Stimulated activated CD4-positive, alpha-beta T cell treated with anti-CD3 and anti-CD28 coated beads, Interleukin-1b, Interleukin-23, amount 100 ng/mL, for 24 hours (primary cell): ENCODE measurements around the gene EPN3.

ENCODE experiments used
- DNase-seq, 4 experiments: peaks; one replicate each; pipeline ENCODE4 v3.0.0-alpha.2; 2020; ENCODE audit warnings: low read depth in 4 of 4, low spot score in 1 of 4

The EPN3 gene

DNA sequence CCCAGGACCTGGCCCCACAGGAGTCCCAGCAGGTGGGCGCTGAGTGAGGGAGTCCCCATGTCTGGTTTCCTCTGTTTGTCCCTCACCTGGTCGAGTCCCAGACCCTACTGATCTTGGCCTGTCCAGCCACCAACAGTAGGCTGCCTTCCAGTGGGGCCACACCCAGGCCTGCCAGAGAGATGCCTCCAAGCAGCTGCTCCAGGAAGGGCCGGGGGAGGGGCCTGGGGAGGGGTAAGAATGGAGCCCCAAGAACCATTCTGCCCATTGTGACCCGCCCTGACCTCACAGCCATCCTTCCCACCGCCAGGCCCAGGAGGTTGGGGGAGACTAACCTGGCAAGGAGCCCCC lies 15.2 kb downstream of the EPN3 start:
- no peak for DNase-seq

DNA sequence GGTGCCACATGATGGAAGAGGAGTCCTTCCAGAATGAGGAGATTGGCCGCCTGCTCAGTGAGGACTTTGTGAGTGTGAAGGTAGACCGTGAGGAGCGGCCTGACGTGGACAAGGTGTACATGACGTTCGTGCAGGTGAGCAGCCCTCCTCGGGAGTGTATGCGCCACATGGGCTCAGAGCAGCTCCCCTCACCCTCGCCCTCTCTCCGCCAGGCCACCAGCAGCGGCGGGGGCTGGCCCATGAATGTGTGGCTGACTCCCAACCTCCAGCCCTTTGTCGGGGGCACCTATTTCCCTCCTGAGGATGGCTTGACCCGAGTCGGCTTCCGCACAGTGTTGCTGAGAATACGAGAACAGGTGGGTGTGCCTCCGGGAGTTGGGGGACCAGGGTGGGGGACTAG lies 16.3 kb downstream of the EPN3 start:
- DNase-seq, result no peak

DNA sequence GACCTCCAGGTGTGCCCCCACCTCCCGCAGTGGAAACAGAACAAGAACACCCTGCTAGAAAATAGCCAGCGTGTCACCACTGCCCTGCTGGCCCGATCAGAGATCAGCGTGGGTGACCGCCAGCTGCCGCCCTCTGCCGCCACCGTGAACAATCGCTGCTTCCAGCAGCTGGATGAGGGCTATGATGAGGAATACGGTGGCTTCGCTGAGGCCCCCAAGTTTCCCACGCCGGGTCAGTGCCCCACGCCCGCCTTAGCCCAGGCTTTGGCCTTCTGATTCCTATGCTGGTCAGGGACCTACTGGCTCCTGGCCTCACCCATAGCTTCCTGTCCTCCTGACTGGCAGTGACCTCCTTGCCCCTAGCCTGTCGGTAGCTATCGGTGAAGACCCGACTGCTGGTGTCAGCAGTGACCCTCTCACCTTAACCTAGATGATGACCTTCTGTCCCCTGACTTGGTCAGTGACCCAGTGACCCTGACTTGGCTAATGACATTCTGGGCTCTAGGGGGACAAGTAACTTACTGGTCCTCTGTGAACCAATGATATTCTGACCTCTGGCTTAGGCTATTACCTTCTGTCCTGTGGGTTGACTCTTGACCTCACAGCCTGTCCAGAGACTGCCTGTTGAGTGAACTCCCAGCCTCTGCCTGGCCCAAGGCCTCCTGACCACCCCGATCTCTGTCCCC lies 16.9 kb downstream of the EPN3 start:
- no peak for DNase-seq

DNA sequence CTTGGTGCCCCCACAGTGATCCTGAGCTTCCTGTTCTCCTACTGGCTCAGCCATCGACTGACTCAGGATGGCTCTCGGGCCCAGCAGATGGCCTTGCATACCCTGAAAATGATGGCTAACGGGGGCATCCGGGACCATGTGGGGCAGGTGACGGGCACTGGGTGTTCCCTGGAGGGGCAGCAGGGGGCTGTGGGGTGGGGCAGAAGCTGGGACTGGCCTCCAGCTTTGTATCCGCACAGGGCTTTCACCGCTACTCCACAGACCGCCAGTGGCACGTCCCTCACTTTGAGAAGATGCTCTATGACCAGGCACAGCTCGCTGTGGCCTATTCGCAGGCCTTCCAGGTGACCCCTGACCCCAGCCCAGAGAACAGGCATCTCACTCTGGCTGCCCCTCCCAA lies 17.4 kb downstream of the EPN3 start:
- no peak for DNase-seq

DNA sequence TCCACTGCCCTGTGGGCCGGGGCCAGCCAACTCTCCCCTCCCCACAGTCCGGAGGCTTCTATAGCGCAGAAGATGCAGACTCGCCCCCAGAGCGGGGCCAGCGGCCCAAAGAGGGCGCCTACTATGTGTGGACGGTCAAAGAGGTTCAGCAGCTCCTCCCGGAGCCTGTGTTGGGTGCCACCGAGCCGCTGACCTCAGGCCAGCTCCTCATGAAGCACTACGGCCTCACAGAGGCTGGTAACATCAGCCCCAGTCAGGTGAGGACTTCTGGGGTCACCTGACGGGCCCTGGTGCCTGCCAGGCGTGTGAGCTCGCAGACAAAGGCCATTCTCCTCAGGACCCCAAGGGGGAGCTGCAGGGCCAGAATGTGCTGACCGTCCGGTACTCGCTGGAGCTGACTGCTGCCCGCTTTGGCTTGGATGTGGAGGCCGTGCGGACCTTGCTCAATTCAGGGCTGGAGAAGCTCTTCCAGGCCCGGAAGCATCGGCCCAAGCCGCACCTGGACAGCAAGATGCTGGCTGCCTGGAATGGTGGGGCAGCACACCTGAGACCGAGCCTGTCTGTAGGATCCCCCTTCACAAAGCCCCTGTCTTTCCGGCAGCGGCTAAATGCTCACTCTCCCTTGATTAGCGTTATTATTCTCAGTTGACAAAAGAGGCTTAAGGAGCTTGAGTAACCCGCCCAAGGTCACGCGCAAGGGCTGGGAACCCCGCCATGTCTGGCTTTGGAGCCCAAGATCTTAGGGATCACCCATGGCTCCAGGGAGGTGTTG lies 18.3 kb downstream of the EPN3 start:
- DNase-seq, result no peak

DNA sequence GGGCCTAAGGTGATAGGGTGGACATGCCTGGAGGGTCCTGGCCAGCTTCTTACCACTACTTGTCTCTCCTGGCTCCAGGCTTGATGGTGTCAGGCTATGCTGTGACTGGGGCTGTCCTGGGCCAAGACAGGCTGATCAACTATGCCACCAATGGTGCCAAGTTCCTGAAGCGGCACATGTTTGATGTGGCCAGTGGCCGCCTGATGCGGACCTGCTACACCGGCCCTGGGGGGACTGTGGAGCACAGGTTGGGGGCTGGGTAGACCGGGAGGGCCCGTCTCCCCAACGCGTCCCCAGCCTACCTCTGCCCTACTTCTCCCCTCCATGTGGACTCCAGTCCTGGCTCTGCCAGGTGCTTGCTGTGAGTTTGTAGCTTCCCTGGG lies 18.9 kb downstream of the EPN3 start:
- no peak for DNase-seq

DNA sequence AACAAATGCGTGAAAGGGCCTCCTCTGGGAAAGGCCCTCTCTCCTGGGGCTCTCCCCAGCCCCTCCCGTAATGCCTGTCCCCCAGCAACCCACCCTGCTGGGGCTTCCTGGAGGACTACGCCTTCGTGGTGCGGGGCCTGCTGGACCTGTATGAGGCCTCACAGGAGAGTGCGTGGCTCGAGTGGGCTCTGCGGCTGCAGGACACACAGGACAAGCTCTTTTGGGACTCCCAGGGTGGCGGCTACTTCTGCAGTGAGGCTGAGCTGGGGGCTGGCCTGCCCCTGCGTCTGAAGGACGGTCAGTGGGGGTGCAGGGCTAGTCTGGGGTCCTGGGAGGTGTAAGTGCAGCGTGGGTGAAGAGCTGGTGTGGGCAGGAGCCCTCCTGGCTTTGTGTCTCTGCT lies 19.3 kb downstream of the EPN3 start:
- DNase-seq, result no peak

DNA sequence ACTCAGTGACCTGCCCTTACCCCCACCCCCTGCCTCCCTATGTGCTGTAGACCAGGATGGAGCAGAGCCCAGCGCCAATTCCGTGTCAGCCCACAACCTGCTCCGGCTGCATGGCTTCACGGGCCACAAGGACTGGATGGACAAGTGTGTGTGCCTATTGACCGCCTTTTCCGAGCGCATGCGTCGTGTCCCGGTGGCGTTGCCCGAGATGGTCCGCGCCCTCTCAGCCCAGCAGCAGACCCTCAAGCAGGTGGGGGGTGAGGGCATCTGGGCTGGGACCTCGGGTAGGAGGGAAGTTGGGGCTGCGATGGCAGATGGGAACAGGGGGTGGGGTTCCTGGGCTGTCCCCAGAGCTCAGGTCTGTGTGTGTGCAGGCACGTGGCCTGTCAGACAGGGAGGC lies 21.7 kb downstream of the EPN3 start:
- DNase-seq, result no peak

DNA sequence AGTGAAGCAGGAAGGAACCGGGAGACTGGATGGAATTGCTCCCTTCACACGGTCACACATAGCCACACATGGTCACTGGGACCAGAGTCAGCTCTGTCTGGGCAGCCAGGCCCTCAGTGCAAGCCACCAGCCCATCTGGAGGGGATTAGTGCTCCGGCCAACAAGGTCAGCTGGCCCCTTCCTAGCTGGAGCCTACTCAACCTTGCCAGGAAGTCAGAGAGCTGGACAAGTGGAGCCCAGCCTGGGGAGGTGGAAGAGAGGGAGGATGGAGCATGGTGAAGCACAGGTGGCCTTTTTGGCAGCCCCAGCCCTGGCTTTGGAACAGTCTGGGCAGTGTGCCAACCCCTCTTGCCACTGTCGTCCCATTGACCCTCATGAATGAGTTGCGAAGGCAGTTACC lies 24.3 kb downstream of the EPN3 start:
- no peak for DNase-seq

DNA sequence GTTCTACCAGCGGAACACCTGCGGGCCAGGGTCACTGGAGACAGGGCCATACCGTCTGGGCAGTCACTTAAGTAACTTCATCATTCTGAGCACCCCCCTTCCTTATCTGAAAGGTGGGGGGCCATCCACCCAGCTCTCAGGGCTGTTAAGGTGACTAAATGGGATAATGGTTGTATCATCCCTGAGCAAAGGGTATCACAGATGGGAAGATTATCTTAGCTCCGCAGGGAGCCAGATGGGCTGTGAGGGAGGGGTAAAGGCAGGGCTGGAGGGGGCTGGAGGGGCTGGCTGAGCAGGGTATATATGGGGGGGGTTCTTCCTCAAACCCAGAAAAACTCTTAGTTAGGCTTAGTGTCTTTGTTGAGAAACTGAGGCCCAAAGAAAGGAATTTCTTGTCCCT lies 25.1 kb downstream of the EPN3 start:
- no peak for DNase-seq

DNA sequence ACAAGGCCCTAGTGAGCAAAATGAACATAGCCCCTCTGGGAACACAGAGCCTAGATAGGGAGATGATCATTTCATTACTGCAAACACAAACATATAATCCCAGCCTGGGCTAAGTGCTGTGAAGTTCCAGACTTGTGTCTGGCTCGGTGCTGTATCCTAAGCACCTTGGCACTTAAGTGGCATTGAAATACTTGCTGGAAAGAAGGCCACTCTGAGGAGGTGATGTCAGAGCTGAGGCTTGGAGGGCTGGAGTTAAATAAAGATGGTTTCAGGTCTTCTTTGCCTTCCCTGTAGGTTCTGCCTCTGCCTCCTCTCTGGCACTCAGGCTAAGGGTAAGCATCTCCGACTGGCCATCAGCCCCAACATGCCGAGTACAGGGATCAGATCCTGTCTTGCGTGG lies 25.6 kb downstream of the EPN3 start:
- no peak for DNase-seq

DNA sequence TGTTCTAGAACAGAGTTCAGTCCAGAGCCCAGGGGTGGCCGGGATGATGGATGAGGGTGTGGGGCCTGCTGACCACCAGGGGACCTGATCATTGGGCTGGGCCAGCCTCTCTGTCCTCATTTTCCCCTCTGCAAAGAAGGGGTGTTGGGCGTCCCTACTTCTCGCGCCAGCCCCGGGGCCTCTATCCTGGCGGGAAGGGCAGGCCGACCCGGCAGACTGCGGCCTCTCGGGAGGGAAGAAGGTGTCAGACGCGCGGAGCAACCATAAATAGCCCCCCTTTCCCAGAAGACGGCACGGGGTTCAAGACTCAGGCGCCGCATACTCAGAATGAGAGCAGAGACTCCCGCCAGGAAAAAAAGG lies 26.0 kb downstream of the EPN3 start:
- no peak for DNase-seq

DNA sequence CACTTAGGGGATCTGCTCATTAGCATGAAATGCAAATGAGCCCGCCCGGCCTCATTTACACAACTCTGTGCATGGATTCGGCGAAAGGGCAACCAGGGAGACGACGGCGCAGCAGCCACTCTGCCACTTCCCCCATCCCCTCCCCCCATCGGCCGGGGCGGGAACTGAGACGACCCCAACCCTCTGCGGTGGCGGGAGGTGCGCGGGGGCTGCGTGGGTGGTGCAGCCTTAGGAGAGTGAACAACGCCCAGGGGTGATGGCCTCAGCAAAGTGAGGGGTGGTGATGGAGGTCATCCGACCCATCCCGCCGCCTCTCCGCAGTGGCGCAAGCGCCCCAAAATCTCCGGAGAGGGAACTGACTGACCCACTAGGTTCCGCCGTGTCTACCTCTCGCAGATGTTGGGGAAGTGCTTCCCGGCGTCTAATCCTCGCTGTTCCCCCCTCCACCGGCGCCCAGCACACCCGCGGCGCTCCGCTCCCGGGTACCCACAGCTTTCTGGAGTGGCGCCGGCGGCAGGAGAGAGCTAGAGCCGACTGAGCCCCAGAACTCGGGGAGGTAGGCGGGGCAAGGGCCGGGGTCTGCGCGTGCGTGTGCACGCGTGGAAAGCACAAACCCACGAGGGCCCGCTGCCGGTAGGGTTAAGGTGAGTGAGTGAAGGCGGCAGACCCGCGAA lies 26.5 kb downstream of the EPN3 start:
- no peak for DNase-seq

DNA sequence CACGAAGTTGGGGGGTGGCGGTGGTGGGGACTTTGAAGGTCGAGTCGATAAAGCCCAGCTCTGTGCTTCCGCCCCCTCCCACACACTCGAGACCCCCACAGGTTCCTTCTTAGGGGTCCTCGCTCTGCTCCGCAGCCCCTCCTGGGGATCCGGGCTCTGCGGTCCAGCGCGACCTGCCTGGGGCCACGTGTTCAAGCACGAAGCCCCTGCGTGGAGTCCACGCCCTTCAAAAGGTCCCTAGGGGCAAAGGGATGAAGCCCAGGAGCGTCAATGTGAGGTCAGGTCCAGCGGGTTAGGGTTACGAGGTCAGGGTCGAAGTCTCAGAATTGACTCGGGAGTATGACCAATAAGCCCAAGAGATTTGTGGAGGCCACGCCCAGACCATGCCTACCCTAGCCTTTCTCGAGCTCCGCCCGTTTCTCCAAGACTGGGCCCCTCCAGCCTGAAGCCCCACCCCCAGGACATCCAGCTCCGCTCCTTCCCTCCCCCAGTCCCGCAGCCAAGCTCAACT lies 27.2 kb downstream of the EPN3 start:
- no peak for DNase-seq

DNA sequence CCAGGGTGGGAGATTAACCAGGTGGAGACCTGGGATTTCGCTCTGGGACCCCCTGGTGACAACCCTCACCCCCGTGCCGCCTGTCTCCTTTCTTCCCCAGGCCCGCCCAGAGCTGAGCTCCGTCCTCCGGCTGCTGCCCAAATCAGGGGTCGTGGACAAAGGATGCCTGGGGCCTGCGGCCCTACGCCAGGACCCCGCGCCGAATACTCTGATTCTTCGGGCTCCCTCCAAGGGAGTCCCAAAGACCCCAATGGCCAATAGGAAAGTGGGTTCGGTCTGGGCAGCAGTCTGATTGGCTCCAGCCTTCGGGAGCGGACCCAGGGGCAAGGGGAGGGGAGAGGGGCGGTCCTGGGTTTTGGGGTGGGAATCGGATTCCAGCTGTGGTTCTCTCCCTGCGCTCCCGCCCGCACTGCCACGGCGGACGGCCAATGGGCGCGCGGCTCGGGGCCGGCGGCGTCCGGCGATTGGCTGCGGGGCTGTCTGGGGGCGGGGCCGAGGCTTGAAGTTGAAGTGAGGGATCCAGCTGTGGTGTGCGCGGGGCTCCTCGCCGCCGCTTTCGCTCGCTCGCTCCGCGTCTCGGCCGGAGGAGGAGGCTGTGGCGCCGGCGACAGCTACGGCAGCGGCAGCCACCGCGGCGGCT lies 27.8 kb downstream of the EPN3 start, which contains the start of gene CACNA1G:
Gene CACNA1G, plus strand, starts transcription at position 531 of the 640 bp plus-strand sequence. CDS start 745 bp downstream, outside the sequence.
- DNase-seq, result peak; percentile 65 to 83 (median 74)

DNA sequence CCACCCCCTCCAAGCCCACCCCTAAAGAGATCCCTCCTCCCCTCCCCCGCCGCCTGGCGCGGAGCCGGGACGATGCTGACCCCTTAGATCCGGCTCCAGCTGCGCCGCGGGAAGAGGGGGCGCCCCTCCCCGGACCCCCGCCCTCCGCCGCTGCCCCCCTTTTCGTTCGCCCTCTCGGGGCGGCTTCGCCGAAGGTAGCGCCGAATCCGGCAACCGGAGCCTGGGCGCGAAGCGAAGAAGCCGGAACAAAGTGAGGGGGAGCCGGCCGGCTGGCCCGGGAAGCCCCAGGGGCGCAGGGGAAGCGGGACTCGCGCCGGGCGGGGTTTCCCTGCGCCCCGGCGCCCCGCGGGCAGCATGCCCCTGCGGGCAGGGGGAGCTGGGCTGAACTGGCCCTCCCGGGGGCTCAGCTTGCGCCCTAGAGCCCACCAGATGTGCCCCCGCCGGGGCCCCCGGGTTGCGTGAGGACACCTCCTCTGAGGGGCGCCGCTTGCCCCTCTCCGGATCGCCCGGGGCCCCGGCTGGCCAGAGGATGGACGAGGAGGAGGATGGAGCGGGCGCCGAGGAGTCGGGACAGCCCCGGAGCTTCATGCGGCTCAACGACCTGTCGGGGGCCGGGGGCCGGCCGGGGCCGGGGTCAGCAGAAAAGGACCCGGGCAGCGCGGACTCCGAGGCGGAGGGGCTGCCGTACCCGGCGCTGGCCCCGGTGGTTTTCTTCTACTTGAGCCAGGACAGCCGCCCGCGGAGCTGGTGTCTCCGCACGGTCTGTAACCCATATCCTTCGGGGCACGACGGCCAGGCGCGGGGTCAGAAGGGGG lies 28.6 kb downstream of the EPN3 start:
- DNase-seq, result no peak

DNA sequence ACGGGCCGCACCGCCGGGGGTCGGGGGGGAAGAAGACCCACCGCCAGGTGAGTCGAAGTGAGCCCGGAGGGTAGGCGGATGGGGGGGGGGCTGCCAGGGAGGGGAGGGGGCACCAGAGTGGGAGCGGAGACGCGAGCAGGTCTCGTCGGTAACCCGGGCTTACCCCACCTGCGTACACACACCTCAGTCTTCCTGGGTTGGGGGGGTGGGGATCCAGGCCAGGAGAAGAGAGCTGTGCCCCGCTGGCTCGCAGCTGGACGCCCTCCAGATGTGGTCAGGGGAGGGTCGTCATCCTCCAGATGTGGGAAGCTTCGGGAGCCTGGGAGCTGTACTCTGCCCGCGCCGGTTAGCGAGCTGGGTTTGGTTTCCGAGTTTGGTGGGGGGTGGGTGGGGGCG lies 29.2 kb downstream of the EPN3 start:
- no peak for DNase-seq

DNA sequence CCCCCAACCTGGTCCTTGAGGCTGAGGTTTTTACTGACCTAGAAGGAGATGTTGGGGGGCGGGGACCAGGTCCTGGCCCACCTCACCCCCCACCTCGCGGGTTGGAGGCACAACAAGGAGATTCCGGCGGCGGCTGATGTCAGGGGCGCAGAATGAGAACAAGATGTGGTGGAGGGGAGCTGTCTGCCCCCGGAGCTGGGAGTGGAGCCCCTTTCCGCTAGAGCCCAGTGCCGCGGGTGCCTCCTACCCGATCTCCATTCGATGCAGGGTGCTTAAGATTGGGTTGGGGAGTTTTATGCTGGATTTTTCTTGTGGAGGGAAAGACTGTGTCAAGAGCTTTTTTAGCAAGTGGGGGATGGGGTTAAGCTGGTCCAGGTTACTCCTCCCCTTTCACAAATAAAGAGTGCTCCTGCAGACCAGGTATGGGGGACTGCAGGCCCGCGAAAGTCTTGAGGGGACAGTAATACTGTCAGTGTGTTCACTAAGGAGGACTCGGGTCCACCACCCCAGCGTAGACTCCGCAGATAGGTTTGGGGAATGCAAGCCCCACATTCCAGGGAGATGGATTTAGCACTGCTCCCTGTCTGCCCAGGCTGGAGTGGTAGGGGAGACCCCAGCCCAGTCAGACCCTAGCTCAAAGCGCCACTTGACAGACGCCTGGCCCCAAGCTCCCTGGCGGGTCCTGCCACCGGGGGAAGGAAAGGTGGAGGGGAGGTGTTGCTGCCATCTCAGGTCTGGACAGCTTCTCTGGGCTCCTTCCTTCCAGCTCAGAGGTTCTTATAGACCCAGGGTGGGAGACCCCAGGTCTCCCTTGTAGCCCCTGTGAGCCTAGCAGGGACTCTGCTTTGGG lies 29.9 kb downstream of the EPN3 start:
- DNase-seq, result no peak

DNA sequence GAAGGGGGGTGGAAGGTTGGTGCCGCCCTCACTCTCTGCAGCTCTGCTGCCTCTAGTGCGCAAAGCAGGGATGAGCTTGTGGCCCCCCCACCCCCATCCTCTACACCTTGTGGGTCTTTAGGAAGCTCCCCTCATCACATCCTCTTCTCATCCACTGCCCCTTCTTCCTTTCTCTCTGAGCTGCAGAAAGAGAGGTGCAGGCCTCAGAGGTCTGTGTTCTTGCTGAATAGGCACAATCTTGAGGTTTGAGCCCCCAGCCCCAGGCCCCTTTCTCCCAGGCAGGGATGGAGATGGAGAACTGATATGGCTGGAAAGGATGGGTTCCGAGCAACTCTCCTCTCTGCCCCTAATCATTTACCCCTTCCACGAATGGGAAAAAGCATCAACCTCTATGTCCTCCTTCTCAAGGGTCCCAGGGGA lies 30.6 kb downstream of the EPN3 start:
- no peak for DNase-seq

DNA sequence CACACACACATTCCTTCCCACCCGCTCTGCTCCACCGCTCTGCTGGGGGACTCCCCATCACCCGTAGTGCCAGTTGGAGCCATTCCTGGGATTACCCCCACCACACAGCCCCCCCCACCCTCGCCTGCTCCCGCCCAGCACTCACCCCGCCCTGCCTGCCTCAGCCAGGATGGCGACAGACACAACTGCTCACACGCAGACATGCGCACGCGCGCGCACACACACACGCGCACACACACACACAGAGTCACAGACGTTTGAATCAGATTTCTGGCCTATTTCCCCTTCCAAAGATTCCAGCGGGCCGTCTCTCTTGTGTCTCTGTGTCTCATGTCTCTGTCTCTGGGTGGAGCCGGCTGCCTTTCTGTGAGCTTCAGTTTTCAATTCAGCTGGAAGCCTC lies 32.4 kb downstream of the EPN3 start:
- DNase-seq, result no peak
